Right lung (tissue), 5 donors: ENCODE data around the gene TCEANC2. TPM values are rescaled to one million over a fixed set of nuclear protein-coding genes. Genes with fewer than 3 reads are reported as not detected.
A peak's percentile ranks its signal among the peaks of the same experiment; 100 is the strongest.
"Not testable (repeated sequence)": the region's sequence is repeated elsewhere in the genome, so short reads cannot be mapped to it uniquely, and the experiment has no call there.

Source experiments
- DNase-seq, 2 donors: peaks; one replicate each; pipeline ENCODE4 v3.0.0-alpha.2; 2013
- polyA plus RNA-seq, 5 donors: library from polyadenylated mRNA; unstranded; fragments of 120-200 nt; gene quantifications; one replicate each; pipeline versions ENCODE4 v1.2.1 to v1.2.3, GENCODE V29; 2013; ENCODE audit warnings: inconsistent platforms in 1 of 5, low replicate concordance in 1 of 5; ENCODE audit not compliant: insufficient read length in 5 of 5, insufficient read depth in 1 of 5

The TCEANC2 gene
- polyA plus RNA-seq, 5 donors, result 8.5 to 13.0 (median 11.9) TPM

DNA sequence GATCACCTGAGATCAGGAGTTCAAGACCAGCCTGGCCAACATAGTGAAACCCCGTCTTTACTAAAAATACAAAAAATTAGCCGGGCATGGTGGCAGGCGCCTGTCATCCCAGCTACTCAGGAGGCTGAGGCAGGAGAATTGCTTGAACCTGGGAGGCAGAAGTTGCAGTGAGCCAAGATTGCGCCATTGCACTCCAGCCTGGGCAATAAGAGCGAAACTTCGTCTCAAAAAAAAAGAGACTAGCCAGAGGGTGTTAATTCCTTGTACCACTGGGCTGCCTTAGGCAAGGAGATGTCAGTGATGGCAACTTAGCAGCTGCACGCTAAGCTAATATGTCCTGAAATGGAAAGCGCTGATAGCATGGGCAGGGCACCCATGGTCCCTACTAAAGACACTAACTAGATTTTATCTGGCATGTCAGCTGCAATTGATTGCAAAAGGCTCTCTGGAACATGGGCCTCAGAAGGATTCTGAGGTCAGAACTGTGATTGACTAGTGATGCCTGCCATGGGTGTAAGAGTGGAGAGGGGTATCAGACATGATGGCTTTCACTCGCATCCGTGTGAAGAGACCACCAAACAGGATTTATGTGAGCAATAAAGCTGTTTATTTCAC lies 33.7 kb upstream of the TCEANC2 start:
- not testable (repeated sequence) for DNase-seq

DNA sequence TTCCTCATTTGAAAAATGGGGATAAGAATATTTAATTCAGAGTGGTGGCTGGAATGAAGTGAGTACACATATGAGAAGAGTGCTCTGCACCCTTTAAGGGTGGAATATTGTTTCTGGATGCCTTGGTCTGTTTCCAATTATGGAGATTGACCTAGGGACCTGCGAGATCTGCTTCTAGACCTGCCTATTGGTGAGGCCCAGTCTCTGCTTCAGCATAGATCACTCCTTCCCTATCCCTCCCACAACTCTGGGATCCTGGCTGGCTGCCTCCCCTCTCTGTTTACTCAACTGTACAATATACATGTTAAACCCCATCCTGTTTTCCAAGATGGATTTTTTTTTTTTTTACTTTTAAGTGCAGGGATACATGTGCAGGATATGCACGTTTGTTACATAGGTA lies 29.1 kb upstream of the TCEANC2 start:
- no peak for DNase-seq

DNA sequence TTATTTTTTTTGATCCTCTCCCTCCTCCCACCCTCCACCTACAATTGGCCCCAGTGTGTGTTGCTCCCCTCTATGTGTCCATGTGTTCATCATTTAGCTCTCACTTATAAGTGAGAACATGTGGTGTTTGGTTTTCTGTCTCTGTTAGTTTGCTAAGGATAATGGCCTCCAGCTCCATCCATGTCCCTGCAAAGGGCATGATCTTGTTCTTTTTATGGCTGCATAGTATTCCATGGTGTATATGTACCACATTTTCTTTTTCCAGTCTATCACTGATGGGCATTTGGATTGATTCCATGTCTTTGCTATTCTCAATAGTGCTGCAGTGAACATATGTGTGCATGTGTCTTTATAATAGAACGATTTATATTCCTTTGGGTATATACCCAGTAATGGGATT lies 28.6 kb upstream of the TCEANC2 start:
- DNase-seq, result not testable (repeated sequence)

DNA sequence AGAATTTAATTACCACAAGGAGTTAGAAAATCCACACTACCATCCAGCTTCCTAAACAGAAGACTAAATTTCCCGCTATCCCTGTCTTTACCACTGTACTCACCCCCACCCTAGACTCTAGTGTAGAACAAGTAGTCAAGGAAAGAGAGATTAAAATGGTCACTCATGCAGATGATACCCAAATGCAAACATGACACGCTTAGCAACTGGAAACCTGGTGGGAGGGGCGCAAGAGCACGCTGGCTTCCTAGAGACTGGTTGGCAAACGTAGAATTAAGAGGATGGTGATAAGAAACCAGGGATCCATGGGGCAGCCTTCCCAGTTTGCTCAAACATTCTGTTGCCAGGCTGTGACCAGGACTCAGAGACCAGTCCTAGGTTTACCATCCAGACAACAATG lies 25.6 kb upstream of the TCEANC2 start:
- no peak for DNase-seq

DNA sequence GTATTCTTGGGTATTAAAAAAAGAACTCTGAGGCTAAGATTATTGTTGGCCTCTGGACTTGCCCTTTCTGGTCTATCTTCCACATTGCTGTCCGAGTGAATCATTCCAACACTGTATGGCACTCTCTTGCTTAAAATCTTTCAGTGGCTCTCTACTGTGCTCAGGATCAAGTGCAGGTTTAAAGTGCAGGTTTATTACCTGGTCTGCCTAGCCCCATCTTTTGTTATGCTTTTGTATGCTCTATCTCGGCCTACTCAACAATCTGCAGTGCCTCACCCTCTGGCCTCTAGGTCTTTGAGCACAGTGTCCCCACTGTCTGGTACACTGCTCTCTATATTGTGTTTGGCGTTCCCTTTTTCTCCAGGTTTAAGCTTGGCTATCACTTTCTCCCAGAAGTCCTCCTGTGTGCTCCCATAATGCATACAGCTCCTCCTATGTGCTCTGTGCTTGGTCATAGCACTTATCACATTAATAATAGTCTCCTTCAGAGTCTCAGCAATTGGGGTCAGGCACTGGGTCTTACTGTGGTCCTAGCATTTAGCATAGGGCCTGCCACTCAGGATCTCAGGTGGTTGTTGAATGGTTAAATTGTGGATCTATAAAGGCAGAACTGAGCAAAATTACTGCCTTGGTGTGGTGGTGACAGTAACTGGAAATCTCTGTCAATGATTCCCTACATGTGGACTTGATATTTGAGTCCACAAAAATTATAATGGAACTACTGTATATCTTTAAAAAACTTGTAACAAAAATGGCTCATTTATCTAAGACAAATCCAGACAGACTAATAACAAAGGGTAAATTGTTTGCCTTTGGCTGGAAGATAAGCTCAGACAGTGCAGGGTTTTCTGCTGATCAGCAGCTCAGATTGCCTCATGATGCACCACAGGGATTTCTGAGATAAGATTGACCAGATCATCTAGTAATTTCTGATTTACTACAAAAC lies 24.8 kb upstream of the TCEANC2 start:
- no peak for DNase-seq

DNA sequence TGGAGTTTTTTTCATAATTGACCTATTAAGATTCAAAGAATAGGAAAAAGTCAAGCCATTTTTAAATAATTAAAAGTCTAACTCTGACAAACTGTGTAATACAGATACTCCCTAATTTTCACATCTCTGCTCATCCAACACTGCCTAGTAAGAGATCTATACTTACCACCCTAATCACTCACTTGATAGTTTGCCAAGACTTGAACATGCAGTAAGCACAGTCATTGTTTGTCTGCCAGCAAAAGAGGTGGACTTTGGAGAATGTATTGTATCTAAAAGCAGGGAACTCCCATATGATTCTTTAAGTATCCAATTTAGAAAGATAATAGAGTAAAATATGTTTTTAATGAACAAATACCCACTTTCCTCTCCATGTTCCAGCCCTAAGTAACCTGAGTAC lies 15.9 kb upstream of the TCEANC2 start:
- no peak for DNase-seq

DNA sequence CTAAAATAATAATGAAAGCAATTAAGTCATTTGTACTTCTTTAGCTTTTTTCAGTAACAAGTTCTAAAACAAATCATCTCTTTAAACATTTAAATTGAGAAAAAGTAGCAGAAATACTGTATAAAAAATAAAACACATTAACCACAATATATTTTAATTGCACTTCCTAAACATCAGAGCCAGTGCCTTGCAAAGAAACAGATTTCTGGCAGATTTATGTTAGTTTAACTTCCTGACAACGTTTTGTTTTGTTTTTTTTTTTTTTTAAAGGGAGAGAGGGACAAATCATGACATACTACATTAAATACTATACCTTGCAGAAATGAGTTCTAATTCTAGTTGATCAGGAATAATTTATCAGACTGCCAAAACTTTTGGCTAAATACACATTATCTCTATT lies 11.6 kb upstream of the TCEANC2 start:
- no peak for DNase-seq

DNA sequence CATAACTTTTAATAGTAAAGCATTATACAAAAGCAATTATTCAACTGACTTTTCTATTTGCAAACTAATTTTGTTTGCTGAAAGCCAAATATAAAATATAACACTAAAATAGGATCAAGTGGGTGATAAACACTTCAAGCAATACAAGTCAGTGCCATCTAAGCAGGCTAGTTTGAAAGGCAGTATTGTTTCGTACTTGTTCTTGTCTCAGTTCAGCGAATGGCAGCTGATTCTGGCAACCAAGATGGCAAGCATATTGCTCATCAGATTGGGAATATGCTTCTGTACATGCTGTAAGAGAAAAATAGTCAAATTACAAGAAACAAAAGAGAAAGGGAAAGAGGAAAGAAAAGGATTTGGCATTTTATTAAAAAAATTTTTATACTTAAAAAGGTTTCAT lies 7.9 kb upstream of the TCEANC2 start:
- no peak for DNase-seq

DNA sequence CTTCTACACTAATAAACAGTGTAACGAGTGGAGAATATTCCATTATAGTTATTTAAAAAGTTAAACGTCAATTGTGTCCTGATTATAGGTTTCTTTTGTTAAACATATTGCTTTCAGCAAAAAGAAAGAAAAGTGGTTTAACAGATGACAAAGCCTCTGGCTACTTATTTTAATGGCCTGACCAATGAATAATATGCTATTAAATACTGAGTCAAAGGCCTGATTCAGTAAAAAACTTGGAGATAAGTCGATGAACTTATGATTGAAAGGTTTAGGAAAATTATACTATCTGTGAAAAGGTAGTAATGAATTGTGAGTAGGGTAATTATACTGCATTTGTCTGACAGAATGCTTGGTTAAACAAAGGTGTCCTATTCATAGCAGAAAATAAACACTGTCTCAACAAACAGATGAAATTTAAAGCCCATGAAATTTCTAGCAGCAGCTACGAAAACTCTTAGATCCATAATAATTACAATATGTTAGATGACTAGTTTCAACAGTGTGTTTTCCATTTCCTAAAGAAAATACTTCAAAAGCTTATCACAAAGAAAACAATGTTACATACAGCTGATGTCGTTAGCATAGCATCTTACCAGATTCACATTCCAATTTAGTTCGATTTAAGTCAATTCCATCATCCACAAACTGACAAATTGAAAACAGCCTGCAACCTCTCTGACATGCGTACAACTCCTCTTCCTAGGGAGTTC lies 6.6 kb upstream of the TCEANC2 start:
- DNase-seq, result no peak

DNA sequence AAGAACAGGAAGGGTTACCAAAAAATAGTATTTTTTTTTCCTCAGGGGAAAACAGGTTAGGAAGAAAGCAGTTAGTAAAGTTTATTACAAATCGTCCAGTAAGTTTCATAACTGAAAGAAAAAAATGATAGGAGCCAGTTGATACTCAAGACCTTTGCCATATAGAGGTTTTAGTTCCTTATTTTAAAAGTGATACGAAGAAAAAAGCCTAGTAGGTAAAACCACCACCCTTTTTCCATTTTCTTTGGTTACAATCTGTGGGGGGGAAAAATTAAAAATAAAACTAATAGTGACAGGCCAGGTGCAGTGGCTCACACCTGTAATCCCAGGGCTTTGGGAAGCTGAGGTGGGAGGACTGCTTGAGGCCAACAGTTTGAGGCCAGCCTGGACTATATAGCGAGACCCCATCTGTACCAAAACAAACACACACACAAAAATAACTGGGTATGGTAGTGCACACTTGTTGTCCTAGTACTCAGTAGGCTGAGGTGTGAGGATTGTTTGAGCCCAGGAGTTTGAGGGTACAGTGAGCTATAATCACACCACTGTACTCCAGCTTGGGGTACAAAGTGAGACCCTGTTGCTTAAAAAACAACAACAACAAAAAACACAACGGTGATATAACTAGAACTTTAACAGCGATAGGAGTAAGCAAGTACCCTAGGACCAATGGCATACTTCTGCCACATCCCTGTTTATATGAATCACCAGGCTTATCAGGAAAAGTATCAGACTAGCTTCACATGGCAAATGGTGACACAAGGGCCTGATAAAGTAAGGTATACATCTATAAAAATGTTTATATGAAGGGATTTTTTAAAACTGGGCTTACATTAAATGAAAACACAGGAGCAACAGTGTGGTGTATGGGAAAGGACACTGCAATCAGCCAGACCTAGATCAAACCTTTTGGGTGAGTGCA lies 5.8 kb upstream of the TCEANC2 start:
- no peak for DNase-seq

DNA sequence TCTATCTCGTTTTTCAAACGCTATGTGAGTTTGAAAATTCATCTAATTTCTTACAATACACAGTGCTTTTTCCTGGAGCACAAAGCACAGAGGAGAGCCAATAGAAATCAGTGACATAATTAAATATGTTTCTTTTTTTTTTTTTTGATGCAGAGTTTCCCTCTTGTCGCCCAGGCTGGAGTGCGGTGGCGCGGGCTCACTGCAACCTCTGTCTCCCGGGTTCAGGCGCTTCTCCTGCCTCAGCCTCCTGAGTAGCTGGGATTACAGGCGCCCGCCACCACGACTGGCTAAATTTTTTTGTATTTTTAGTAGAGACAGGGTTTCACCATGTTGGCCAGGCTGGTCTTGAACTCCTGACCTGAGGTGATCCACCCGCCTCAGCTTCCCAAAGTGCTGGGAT lies 3.0 kb upstream of the TCEANC2 start:
- DNase-seq, result not testable (repeated sequence)

DNA sequence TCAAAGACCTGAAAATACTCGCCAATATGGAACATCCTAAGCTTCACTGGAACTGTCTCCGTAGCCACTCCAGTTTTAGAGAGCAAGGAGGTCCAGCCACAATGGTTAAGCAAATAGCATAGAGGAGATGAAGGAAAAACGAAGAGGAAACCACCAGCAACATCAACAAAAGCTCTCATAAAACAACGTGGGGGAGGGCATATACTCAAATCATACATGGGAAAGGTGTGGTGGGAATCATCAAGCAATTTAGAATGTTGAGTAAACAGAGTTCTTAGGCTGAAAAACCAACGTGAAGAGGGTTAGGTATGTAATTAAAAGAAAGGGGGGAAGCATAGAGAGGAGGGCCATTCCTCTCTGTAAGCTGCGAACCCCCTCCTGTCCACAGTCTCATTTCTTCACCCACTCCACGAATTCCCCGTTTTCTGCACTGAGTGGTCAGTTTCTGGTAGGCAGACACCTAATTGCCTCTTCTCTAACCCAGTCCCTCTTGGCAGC lies 1.4 kb upstream of the TCEANC2 start:
- peak; percentile 3 to 5 for DNase-seq

DNA sequence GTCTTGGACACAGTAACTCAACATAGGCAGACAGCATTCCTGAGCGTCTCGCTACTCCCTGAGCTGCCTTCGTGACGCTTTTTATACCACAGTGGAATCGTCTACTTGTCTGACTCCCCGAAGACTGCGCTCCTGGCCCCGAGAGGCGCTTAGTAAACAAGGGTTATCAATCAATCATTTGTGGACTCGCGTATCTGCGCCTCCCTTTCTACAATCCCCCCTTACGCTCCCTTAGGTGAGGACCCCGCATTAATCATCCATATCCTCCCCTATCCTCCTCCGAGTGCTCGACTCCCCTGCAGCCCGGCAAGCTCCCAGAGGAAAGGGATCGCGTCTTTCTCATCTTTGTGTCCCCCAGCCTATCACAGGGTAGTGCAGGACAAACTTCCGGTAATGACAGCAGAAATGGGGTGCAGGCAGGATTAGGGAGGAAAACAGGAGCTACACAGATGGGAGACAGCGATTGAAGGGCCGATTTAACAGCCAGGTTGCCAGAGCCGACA lies 926 bp upstream of the TCEANC2 start:
- DNase-seq, result peak; percentile 48 to 53

DNA sequence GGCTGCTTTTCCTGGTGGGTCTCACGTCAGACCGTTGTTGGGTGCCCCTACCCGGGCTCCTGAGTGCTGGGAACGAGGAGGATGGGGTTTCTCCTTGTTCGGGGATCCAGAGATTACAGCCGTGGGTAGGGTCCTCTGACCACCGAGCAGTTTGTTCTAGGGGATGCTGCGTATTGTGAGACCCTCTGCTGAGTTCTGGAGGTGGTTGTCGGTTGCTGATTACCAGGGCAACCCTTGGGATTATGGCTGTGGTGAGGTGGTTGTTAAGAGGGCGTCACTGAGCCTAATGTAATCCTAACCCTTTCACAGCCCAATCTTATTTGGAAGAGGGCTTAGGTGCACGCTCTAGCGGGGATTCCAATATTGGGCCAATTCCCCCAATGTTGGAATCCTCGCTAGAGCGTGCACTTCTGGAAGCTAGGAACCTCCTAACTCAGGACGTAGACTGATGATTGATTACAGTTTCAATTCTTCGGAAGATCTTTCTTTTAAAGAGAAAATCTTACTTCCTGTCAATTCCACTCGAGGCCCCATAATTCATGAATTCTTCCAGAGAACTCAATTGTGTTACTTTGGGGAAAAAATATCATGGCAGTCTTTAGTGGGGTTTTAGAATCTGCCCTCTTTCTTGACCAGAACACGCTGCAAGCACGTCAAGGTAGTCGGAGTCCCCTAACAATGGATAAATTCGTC lies 483 bp downstream of the TCEANC2 start:
- DNase-seq, result no peak

DNA sequence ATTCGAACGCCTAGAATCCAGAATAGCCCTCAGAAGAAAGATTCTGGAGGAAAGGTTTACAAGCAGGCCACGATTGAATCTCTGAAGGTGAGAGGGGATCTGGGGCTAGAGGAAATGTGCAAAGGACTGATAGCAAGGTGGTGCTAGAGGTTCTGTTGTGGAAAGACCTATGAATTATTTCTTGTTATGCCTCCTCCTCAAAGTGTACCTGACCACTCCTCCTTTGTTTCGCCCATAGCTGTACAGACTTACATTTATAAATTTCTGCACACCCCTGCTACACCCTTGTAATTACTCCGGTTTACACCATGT lies 986 bp downstream of the TCEANC2 start:
- peak in 1 of 2 donors; percentile 2 for DNase-seq

DNA sequence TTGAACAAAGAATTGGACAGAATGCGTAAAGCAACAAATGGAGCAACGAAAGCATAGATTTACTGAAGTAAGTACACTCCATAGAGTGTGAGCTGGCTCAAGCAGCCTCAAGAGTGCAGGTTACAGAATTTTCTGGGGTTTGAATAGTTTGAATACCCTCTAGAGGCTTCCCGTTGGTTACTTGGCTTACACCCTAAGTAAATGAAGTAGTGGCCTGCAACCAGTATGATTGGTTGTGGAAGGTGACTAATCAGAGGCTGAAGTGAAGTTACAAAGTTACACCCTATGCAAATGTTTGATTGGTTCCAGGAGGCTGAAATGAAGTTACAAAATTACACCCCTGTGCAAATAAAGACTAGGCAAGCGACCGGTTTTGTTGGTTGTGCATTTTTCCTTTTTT lies 10.9 kb downstream of the TCEANC2 start:
- DNase-seq, result no peak

DNA sequence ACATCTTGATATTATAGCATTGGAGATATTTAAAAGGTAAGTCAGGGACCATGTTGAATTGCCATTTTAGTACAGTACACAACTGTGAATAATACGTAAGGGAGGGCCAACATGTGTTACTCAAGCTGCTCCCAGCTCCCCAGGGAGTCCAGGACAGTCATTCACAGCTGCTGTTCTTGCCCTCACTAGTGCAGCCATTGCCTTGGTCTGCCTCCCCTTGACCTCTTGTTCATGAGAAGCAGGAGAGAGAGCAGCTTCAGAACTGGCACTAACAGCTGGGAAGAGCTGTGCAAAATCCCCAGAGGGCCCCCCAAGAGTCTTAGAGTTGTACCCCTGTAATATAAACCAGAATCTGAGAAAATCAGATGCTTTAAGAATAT lies 16.4 kb downstream of the TCEANC2 start:
- DNase-seq, result no peak

DNA sequence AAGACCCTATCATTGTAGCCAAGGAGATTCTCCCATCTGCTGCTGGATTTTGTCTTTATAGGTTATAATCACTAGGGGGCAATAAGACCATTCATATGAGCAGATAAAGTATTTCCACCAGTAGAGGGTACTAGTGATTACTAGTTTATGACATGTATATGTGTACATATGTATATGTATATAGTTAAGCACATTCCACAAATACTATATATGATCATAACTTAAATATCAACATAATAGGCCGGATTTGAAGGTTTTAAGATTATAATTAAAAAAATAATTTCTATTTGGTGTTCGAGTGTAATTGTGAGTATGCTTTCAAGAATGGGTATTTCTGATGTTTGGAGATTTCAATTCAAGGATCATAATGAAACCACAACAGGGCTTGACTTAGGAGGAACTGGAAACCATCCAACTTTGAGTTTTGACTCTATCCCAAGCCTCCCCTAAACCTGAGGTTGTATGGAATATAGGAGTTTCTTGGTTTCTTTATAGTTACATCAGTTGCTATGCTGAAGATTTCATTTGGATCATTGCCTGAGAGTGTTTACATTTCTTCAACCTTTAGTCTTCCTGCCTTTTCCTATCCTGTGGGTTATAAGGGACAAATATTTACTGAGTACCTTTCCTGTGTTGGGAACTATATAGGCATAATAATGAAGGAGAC lies 16.9 kb downstream of the TCEANC2 start:
- peak; percentile 38 to 48 for DNase-seq

DNA sequence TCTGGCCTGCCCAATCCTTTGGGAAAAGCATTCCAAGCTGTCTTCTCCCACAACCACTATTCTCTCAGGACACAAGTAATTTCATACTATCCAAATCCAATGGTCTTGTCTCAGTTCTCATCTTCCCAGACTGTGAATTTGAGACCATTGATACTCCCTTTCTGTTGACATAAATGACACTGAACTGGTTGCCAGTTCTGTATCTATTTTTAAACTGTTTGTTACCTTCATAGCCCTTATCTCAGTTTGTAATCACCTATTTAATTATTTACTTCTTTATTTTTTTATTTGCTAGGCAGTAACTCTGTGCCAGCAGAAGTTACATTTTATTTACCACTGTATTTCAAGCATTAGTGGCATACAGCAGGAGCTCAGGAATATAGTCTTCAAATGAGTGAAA lies 24.0 kb downstream of the TCEANC2 start:
- no peak for DNase-seq

DNA sequence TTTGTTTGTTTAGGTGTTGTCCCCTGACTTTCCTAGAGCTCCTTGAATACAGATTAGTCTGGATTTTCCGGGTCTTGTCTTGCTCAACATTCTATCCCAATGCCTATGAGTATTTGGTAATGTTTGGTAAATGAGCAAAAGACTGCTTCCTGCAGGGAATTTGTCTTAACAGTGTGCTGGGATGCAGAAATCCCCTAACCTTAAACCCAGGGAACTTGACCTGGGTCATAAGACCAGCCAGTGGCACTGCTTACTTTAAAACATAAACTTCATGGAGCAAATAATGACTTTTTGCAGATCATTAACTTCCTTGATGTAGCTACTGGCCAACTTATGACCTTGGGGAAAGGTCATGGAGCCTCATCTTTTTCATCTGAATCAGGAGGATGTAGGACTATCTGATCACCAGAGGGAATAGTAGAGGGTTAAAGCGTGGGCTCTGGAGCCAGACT lies 27.2 kb downstream of the TCEANC2 start:
- DNase-seq, result no peak
